Measurements from ENCODE around the gene ARFRP1.

ARFRP1 gene

GRCh38 chr20:63701329-63702035 is 6.3 kb downstream of the ARFRP1 start:
- no peak for DNase-seq (ENCODE audit: low read depth)

GRCh38 chr20:63701051-63701328 is 6.8 kb downstream of the ARFRP1 start:
- no peak for DNase-seq (ENCODE audit: low read depth)

DNA sequence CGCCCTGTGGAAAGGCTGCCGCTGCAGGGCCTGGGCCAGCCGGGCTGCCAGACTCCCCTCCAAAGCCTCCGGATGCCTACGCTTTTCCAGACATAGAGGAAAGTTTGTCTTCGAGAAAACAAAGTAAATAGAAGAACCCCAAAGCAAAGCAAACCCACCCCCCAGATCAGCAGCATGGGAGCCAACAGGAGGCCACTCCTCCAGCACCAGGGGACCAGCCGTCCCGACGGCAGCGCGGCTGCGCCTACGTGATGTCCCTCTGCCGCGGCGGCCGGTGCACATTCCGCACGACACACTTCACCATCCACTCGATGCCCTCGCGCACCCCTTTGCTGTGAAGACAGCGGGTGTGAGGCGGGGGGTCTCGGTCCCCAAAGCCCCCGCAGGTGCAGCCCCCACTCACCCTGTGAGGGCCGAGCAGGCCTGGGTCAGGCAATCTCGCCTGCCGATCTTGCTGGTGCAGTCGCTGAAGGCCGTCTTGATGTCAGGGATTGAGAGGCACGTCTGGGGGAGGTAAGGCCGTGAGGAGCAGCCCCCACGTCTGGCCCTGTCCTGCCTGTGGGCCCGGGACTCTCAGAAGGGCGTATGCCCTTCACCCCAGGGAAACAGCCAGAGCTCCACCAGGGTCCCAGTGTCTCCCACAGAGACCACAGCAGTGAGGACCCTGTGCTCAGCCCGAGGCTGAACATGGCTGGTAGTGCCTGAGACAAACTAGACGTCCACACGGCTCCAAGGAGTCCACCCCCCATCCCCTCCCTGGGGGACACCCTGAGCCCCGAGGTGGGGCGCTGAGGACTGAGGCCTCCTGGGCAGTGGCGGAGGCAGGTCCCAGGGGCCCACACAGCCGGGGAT is 7.4 kb downstream of the ARFRP1 start:
- DNase-seq (ENCODE audit: low read depth): no peak

- no peak for DNase-seq (ENCODE audit: low read depth)
These were observed 8.1 kb downstream of the ARFRP1 start for GRCh38 chr20:63699466-63700198.

- DNase-seq (ENCODE audit: low read depth): no peak
These were observed 8.9 kb downstream of the ARFRP1 start for GRCh38 chr20:63698739-63699465.

DNA sequence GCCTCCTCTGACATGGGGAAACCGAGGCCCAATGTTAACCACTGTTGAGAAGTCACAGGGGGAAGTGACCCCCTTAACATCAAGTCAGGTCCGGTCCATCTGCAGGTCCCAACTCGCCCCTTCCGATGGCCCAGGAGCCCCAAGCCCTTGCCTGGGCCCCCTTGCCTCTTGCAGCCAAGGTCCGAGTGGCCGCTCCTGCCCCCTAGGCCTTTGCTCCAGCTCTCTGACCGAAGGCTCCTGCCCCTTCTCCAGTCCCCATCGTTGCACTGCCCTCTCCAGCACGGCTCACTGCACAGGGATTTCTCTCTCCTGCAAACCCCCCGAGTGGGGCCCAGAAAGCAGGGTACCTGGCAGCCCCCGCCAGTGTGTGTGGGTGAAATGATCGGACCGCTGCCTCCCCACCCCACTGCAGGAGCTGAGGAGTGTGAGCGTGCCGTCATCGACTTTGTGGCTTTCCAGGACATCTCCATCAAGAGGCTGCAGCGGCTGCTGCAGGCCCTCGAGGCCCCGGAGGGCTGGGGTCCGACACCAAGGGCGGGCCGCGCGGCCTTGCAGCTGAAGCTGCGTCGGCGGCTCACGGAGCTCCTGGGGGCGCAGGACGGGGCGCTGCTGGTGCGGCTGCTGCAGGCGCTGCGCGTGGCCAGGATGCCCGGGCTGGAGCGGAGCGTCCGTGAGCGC is 9.8 kb downstream of the ARFRP1 start:
- DNase-seq (ENCODE audit: low read depth): no peak

DNA sequence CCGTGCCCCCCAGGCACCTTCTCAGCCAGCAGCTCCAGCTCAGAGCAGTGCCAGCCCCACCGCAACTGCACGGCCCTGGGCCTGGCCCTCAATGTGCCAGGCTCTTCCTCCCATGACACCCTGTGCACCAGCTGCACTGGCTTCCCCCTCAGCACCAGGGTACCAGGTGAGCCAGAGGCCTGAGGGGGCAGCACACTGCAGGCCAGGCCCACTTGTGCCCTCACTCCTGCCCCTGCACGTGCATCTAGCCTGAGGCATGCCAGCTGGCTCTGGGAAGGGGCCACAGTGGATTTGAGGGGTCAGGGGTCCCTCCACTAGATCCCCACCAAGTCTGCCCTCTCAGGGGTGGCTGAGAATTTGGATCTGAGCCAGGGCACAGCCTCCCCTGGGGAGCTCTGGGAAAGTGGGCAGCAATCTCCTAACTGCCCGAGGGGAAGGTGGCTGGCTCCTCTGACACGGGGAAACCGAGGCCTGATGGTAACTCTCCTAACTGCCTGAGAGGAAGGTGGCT is 10.4 kb downstream of the ARFRP1 start:
- no peak for DNase-seq (ENCODE audit: low read depth)

- no peak for DNase-seq (ENCODE audit: low read depth)
These were observed 11.0 kb downstream of the ARFRP1 start, which contains the start of gene TNFRSF6B for GRCh38 chr20:63696628-63697356. TNFRSF6B (plus strand) TSS chr20:63696652; CDS start chr20:63696768, 116 bp downstream.

DNA sequence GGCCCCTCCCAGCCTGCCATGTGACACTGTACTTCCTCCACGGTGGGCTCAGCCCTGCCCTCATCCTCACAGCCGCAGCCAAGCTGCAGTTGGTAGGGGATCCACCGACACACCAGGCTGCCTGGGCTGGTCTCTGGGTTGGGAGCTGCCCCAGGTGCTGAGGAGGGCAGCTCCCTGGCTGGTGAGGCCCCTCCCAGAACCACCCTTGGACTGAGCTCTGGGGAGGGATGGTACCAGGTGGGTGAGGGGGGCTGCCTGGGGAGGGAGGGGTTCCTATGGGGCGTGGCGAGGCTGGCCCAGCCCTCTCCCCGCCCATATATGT is 11.5 kb downstream of the ARFRP1 start:
- no peak for DNase-seq (ENCODE audit: low read depth)

DNA sequence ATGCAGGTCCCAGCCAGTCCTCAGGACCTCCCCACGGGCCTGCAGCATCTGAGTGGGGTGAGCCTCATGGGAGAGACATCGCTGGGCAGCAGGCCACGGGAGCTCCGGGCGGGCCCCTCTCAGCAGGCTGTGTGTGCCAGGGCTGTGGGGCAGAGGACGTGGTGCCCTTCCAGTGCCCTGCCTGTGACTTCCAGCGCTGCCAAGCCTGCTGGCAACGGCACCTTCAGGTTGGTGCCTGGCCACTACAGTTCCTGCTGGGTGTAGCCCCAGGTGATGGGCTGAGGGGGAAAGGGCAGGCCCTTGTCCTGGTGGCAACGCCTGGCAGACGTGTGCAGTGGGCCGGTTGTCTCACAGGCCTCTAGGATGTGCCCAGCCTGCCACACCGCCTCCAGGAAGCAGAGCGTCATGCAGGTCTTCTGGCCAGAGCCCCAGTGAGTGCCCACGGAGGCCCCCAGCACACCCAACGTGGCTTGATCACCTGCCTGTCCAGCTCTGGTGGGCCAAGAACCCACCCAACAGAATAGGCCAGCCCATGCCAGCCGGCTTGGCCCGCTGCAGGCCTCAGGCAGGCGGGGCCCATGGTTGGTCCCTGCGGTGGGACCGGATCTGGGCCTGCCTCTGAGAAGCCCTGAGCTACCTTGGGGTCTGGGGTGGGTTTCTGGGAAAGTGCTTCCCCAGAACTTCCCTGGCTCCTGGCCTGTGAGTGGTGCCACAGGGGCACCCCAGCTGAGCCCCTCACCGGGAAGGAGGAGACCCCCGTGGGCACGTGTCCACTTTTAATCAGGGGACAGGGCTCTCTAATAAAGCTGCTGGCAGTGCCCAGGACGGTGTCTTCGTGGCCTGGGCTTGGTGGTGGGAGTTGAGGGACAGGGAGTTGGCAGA is 12.1 kb downstream of the ARFRP1 start:
- no peak for DNase-seq (ENCODE audit: low read depth)

- no peak for DNase-seq (ENCODE audit: low read depth)
These were observed 13.0 kb downstream of the ARFRP1 start for GRCh38 chr20:63694584-63695423.

DNA sequence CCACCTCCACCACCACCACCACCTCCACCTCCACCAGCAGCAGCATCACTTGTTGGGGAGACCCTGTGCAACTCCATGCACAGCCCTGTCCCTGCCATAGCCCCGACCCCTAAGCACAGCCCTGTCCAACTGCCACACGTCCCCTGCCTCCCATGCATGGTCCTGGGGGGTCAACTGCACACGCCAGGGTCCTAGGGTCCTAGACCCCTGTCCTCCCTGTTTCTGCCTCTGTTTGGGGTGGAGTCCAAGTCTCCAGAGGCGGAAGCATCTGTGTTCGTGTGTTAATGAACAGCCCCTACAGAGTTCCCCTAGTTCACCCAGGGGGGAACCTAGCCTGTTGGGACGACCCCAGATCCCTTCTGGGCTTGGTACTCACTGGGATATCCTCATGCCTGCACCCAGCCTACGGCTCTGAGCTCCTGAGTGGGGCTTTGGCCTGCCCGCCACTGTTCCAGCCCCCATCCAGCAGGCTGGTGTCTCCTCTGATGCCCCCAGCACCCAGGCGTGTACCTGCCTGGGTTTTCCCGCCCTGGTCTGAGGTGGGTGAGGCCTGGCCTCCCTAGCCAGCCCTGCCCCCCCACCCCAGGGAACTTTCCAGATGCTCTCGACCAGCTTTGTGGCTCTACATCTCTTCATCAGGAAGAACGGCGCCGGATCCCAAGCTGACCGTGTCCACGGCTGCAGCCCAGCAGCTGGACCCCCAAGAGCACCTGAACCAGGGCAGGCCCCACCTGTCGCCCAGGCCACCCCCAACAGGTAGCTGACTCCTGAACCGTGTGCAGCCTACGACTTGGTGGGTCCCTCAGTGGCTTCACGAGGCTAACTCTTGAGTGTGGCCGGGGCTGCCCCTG is 13.8 kb downstream of the ARFRP1 start:
- no peak for DNase-seq (ENCODE audit: low read depth)

DNA sequence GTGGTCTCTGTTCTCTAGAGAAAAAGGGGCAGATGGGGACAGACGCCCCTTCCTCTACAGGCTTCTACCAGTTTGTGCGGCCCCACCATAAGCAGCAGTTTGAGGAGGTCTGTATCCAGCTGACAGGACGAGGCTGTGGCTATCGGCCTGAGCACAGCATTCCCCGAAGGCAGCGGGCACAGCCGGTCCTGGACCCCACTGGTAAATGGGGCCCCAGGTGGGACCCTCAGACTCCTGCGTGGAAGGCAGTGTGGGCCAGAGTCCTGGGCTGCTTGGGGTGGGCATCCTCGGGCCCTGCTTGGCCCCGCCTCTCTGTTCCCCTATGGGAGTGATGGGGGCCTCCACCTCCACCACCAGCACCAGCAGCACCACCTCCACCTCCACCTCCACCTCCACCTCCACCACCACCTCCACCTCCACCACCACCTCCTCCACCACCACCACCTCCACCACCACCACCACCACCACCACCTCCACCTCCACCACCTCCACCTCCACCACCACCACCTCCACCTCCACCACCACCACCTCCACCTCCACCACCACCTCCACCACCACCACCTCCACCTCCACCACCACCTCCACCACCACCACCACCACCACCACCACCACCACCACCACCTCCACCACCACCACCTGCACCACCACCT is 14.6 kb downstream of the ARFRP1 start:
- no peak for DNase-seq (ENCODE audit: low read depth)

- DNase-seq (ENCODE audit: low read depth): no peak
These were observed 15.2 kb downstream of the ARFRP1 start for GRCh38 chr20:63692436-63693082.

DNA sequence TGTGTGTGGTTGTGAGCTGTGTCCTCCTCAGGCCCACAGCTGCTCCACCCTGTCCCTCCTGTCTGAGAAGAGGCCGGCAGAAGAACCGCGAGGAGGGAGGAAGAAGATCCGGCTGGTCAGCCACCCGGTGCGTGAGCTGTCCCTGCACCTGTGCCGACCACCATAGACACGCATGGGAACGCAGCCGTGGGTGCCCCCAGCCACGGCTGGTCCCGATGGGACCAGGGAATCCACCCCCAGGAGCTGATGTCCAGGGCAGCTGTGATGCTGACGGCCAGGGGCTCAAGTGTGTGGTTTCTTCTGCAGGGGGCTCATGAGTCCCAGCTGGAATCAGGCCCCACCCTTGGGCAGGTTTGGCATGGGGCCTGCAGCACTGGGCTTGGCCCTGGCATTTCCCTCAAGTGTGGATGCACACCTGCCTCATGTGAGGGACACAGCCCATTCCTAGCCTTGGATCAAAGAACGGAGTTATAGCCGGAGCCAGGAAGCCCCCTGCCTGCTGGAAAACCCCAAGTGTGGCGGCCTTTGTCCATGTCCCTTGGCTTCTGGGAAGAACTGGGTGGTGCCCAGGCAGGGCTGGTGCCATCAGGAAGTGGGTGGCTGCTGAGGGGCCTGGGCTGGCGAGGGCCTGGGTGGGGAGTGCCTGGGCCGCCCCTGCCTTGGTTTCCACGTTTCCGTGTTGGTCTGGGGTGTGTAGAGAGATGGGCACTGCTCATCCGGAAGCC is 15.9 kb downstream of the ARFRP1 start:
- DNase-seq (ENCODE audit: low read depth): no peak
